Mucosa of rectum (tissue), 2 donors: ENCODE data around the gene DENND1A.
A peak's percentile ranks its signal among the peaks of the same experiment; 100 is the strongest.

ENCODE experiments used
- H3K27ac ChIP-seq, 2 donors: one replicate each; pipeline ENCODE4 v1.7.0; 2013; ENCODE audit warnings: inconsistent platforms in 2 of 2, low read depth in 2 of 2, low read length in 2 of 2
- H3K27me3 ChIP-seq, 2 donors: one replicate each; pipeline ENCODE4 v1.7.0; 2013; ENCODE audit warnings: low read length in 2 of 2; ENCODE audit not compliant: control insufficient read depth in 2 of 2, insufficient read depth in 2 of 2
- H3K36me3 ChIP-seq, 2 donors: one replicate each; pipeline ENCODE4 v1.7.0; 2013; ENCODE audit warnings: low read length in 2 of 2; ENCODE audit not compliant: control insufficient read depth in 2 of 2, insufficient read depth in 2 of 2
- H3K4me1 ChIP-seq, 2 donors: one replicate each; pipeline ENCODE4 v1.7.0; 2013; ENCODE audit warnings: low read length in 2 of 2, mild to moderate bottlenecking in 1 of 2; ENCODE audit not compliant: control insufficient read depth in 2 of 2, insufficient read depth in 2 of 2
- H3K4me3 ChIP-seq, 2 donors: one replicate each; pipeline ENCODE4 v1.7.0; 2013; ENCODE audit warnings: low read length in 2 of 2
- H3K9ac ChIP-seq, 2 donors: one replicate each; pipeline ENCODE4 v1.7.0; 2013; ENCODE audit warnings: low read length in 2 of 2, low read depth in 1 of 2, mild to moderate bottlenecking in 1 of 2
- H3K9me3 ChIP-seq, 2 donors: one replicate each; pipeline ENCODE4 v1.7.0; 2013; ENCODE audit warnings: low read length in 2 of 2; ENCODE audit not compliant: control insufficient read depth in 2 of 2
- donor health status: healthy.
- donor health status: Normal muscosa, but diverticular disease.

Gene DENND1A

DNA sequence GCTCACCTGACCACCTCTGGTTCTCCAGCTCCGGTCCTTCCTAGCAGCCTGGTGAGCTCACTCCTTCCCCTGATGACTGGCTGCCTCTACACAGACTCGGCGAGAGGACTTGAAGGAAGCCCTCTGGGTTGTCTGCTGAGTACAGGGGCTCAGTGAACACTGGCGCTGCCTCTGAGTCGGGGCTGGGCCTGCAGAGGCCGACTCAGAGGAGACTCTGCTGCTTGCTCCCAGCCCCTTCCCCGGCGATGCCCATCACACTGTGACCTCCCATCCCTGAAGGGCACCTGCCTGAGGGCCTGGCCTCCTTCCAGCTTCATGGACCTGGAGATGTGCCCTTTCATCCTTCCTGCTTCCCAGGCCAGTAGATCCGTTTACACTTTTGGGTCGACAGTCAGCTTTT, 551.9 kb downstream of the DENND1A start:
- Histone ChIP-seq H3K36me3 (no peaks in the 10 kb centered on the region), H3K27ac (peak overlapping the region; percentile 86 to 94), H3K27me3 (no peaks in the 10 kb centered on the region), H3K9me3 (no peaks in the 10 kb centered on the region), H3K4me1 (peaks cover 33 to 43% of the 10 kb centered on the region in 2 donors), H3K9ac (peak overlapping the region; percentile 52 to 72), H3K4me3 (peak overlapping the region; percentile 9 to 41)

DNA sequence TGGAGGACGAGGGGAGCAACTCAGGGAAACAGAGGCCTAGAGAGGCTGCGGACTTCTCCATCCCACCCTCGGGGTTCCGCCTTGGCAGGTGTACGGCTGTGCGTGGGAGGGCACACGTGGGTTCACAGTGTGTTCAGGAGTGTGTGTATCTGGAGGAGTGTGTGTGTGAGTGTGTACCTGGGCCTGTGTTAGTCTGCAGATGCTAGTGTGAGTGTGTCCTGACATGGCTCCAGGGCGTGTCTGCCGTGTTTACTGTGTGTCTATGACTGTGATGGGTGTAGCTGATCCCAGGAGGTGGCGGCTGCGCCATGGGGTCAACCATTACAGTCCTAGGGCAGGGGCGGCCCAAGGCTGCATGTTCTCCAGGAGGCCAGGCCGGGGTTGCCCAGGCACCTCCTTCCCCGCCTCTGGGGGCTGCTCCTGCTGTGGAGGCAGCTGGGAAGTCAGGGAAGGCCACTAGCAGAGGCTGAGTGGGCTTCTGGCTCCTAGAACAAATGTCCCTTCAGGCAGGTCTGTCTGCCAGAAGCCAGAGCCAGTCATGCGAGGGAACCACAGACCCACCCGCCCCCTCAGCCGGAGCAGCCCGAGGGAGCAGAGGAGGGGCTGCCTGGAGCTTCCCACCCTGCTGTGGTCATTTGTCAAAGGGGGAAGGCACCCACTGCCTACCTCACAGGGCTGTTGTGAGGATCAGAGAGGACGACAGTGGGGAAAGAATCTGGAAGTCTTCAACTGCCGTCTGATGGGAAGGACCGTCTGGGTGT, 552.5 kb downstream of the DENND1A start:
- H3K4me1 ChIP-seq = peaks cover 33 to 43% of the 10 kb centered on the region in 2 donors
- H3K4me3 ChIP-seq = peak overlapping the region; percentile 37 to 41
- H3K27ac ChIP-seq = peak overlapping the region; percentile 86 to 94
- H3K9me3 ChIP-seq = no peaks in the 10 kb centered on the region
- H3K27me3 ChIP-seq = peaks cover 0 to 2% of the 10 kb centered on the region in 2 donors
- H3K9ac ChIP-seq = peak overlapping the region; percentile 52 to 72
- no peaks in the 10 kb centered on the region for H3K36me3 ChIP-seq

DNA sequence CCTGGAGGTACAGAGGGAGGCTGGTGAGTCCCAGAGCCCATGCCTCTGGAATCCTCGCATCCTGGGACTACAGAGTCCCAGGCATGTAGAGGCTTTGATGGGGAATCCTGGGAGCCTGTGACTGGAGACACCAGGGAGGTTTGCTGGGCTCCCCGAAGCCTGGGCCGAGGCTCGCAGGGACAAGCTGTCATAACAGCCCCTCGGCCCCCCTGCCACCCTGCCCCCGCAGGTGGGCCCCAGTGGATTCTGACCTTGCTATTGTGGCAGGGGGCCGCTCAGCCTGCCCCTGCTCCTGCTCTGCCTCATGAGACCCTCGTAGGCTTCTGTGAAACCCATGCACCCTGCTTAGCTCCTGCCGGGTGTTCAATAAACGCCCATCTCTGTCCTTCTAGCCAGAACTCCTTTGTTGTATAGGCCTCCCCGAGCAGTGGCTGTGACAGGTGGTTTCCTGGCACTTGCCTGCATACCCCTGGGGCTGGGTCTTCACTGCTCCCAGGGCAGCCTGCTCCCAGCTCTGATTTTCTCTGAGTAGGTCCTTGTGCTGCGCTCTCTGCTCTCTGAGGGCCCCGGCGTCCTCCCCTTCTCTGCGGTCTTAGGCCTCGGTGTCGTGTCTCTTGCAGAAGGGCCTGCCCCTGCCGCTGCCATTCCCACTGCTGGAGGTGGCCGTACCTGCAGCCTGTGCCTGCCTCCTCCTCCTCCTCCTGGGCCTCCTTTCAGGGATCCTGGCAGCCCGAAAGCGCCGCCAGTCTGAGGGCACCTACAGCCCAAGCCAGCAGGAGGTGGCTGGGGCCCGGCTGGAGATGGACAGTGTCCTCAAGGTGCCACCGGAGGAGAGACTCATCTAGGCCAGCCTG, 553.5 kb downstream of the DENND1A start:
- H3K9ac ChIP-seq = peak overlapping the region; percentile 56 to 72
- peak overlapping the region; percentile 86 to 94 for H3K27ac ChIP-seq

DNA sequence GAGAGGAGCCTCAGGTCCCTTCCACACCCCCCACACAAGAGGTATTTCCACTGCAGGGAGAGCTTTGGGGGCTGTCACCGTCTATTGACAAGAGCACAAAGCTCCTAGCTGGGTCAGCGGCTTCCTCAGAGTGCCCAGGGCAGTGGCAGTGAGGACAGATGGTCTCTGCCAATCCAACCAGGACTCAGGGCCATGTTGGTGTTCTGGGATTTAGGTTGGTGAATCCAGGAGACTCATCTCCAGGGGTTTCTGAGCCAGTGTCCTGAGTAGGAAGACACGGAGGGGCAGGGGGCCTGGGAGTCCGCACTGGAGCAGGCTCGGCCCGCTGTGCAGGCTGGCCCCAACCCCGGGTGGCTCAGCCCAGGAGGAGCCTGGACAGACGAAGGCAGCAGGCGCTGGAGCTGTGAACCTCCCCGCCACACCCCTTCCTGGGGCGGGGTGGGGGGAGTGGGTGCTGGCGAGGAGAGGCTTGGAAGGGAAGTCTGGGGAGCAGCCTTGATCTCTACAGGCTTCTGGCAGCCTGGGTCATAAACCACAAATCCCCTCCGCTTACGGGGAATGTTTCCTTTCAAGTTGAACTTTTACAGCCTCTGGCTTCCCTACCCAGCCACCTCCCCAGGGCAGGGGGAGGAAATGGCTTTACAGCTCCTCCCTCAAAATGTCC, 554.3 kb downstream of the DENND1A start:
- Histone ChIP-seq H3K9ac (peak overlapping the region; percentile 60 to 72), H3K27me3 (peaks cover 0 to 2% of the 10 kb centered on the region in 2 donors), H3K36me3 (no peaks in the 10 kb centered on the region), H3K4me3 (peak overlapping the region; percentile 37 to 56), H3K27ac (peak overlapping the region; percentile 86 to 94), H3K4me1 (peaks cover 33 to 43% of the 10 kb centered on the region in 2 donors), H3K9me3 (no peaks in the 10 kb centered on the region)

More for the DNA sequence above, 553.5 kb downstream of the DENND1A start:
- Histone ChIP-seq H3K4me3 (peak overlapping the region; percentile 37 to 56), H3K9me3 (no peaks in the 10 kb centered on the region), H3K36me3 (no peaks in the 10 kb centered on the region), H3K4me1 (peaks cover 33 to 43% of the 10 kb centered on the region in 2 donors), H3K27me3 (peaks cover 0 to 2% of the 10 kb centered on the region in 2 donors)

DNA sequence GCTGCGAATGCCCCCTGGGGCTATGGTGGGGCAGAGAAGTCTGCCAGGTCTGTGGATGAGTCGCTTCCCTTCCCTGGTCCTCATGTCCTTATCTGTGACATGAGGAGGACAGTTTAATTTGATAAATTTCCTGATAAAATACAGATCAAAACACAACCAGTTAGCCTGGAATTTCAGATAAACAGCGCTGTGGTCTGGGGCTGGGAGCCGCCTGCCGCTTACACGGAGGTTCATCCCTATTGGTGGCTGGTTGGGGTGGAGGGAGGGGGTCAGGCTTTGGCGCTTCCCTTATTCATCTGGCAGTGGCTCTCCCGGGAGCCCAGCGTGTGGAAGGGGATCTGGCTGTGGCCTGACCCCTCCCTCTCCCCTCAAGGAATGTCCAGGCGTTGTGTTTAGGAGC, 556.0 kb downstream of the DENND1A start:
- no peak overlapping the region for H3K27ac ChIP-seq
- no peaks in the 10 kb centered on the region for H3K9me3 ChIP-seq
- peaks cover 0 to 2% of the 10 kb centered on the region in 2 donors for H3K27me3 ChIP-seq
- peaks cover 33 to 43% of the 10 kb centered on the region in 2 donors for H3K4me1 ChIP-seq
- no peaks in the 10 kb centered on the region for H3K36me3 ChIP-seq
- no peak overlapping the region for H3K4me3 ChIP-seq
- no peak overlapping the region for H3K9ac ChIP-seq

DNA sequence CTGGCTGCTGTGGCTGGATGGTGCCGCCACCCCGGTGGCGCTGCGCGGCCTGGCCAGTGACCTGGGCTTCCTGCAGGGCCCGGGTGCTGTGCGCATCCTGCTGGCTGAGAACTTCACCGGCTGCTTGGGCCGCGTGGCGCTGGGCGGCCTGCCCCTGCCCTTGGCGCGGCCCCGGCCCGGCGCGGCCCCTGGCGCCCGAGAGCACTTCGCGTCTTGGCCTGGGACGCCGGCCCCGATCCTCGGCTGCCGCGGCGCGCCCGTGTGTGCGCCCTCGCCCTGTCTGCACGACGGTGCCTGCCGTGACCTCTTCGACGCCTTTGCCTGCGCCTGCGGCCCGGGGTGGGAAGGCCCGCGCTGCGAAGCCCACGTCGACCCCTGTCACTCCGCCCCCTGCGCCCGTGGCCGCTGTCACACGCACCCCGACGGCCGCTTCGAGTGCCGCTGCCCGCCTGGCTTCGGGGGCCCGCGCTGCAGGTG, 556.4 kb downstream of the DENND1A start:
- peaks cover 0 to 2% of the 10 kb centered on the region in 2 donors for H3K27me3 ChIP-seq
- H3K36me3 ChIP-seq = no peaks in the 10 kb centered on the region
- peaks cover 33 to 43% of the 10 kb centered on the region in 2 donors for H3K4me1 ChIP-seq
- no peak overlapping the region for H3K4me3 ChIP-seq
- no peak overlapping the region for H3K9ac ChIP-seq
- H3K9me3 ChIP-seq = no peaks in the 10 kb centered on the region
- no peak overlapping the region for H3K27ac ChIP-seq

DNA sequence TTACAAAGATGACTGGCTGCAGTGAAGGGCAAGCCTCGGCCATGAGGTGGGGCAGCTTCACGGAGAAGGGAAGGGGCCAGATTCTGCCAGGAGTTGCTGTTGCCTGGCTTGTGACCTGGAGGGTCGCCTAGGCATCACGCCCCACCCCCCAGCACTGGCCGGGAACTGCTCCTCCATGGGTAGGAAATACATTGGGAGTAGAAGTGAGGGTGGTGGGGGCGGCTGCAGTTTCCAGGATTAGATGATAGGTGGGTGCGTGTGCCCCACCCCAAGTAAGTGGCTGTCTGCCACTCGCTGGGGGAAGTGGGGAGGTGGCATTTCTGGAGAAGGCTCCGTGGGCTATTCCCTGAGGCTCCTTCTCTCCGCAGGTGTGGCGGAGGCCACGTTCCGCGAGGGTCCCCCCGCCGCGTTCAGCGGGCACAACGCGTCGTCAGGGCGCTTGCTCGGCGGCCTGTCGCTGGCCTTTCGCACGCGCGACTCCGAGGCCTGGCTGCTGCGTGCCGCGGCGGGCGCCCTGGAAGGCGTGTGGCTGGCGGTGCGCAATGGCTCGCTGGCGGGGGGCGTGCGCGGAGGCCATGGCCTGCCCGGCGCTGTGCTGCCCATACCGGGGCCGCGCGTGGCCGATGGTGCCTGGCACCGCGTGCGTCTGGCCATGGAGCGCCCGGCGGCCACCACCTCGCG, 557.0 kb downstream of the DENND1A start:
- no peak overlapping the region for H3K9ac ChIP-seq
- H3K9me3 ChIP-seq = no peaks in the 10 kb centered on the region
- H3K27me3 ChIP-seq = peaks cover 0 to 2% of the 10 kb centered on the region in 2 donors
- H3K4me1 ChIP-seq = peaks cover 33 to 37% of the 10 kb centered on the region in 2 donors
- H3K27ac ChIP-seq = no peak overlapping the region
- no peak overlapping the region for H3K4me3 ChIP-seq
- H3K36me3 ChIP-seq = no peaks in the 10 kb centered on the region

DNA sequence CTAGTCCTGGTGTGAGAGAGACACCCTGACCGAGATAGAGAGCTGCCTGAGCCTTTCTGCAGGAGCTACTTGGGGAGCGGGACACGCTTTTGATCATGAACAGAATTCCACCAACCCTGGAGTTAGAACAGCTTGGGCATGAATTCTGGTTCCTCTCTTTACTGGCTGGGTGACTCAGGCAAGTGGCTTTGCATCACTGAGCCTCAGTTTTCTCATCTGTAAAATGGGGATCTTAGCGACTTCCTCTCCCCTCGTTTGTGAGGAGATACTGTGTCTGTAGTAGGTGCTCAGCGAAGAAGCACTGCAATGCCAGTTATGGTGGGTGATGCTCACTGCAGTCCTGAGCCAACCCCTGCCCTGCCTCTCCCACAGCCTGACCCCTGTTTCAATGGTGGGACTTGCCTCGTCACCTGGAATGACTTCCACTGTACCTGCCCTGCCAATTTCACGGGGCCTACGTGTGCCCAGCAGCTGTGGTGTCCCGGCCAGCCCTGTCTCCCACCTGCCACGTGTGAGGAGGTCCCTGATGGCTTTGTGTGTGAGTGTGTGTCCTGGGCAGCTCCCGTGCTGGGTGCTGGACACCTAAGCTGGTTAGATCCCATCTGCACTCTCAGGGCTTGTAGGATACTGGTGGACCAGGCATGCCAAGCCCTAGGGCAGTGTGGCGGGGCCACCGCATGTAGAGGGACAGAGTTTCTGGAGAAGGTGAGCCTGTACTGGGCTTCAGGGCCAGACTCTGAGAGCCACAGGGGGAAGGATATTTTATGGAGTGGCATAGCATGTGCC, 557.9 kb downstream of the DENND1A start:
- Histone ChIP-seq H3K9me3 (no peaks in the 10 kb centered on the region), H3K27me3 (peaks cover 0 to 2% of the 10 kb centered on the region in 2 donors), H3K27ac (no peak overlapping the region), H3K36me3 (no peaks in the 10 kb centered on the region), H3K4me1 (peaks cover 26 to 28% of the 10 kb centered on the region in 2 donors), H3K9ac (no peak overlapping the region), H3K4me3 (no peak overlapping the region)

DNA sequence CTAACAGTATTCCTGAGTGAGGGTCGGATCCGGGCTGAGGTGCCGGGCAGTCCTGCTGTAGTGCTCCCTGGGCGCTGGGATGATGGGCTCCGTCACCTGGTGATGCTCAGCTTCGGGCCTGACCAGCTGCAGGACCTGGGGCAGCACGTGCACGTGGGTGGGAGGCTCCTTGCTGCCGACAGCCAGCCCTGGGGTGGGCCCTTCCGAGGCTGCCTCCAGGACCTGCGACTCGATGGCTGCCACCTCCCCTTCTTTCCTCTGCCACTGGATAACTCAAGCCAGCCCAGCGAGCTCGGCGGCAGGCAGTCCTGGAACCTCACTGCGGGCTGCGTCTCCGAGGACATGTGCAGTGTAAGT, 558.7 kb downstream of the DENND1A start:
- Histone ChIP-seq H3K27me3 (peaks cover 0 to 2% of the 10 kb centered on the region in 2 donors), H3K27ac (no peak overlapping the region), H3K9me3 (no peaks in the 10 kb centered on the region), H3K9ac (no peak overlapping the region), H3K36me3 (no peaks in the 10 kb centered on the region), H3K4me3 (no peak overlapping the region), H3K4me1 (peaks cover 18 to 20% of the 10 kb centered on the region in 2 donors)
